Esophagus mucosa (tissue), 1 donor: ENCODE measurements around the gene XPR1. TPM values are rescaled to one million over a fixed set of nuclear protein-coding genes. Genes with fewer than 3 reads are reported as not detected.
"Not testable (repeated sequence)": the region's sequence is repeated elsewhere in the genome, so short reads cannot be mapped to it uniquely, and the experiment has no call there.

Source experiments
- ATAC-seq: fragments of 200-7000 bp; cut with Tn5 transposase; one replicate; pipeline ENCODE4 v1.9.1; 2020
- total RNA-seq: library from RNA; stranded (reverse); gene quantifications from one replicate; pipeline ENCODE4 v1.2.4, GENCODE V29; 2023
- donor health status: DM: yes; HTN: yes; CAD: no.

Gene XPR1
- total RNA-seq, 1 donor from 2014 or later = 15.9 TPM

DNA sequence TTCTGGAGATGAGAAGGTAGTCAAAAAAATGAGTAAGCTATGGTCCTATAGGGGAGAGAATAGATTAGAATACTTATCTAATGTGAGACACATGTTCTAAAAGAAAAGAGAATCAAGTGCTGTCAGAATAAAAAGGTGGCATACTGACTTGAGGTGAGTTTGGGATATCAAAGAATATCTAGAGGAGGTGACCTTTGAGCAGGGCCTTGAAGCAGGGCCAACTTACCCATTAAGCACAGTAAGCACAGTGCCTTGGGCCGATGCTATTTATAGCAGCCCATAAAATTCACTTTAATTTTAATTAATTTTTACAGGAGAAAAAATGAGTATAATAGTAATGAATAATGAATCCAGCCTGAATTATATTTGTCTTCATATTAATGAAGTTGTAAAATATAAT, 92.2 kb downstream of the XPR1 start:
- no peak for ATAC-seq

DNA sequence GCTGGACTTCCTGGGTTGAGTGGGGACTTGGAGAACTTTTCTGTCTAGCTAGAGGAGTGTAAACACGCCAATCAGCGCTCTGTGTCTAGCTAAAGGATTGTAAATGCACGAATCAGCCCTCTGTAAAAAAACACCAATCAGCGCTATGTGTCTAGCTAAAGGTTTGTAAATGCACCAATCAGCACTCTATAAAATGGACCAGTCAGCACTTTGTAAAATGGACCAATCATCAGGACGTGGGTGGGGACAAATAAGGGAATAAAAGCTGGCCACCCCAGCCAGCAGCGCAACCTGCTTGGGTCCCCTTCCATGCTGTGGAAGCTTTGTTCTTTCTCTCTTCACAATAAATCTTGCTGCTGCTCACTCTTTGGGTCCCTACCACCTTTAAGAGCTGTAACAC, 94.2 kb downstream of the XPR1 start:
- ATAC-seq = not testable (repeated sequence)

DNA sequence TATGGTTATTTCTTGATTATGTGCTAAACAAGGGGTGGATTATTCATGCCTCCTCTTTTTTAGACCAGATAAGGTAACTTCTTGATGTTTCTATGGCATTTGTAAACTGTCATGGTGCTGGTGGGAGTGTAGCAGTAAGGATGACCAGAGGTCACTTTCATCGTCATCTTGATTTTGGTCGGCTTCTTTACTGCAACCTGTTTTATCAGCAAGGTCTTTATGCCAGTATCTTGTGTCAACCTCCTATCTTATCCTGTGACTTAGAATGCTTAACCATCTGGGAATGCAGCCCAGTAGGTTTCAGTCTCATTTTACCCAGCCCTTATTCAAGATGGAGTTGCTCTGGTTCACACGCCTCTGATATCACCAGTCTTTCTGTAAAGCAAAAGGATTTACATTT, 95.9 kb downstream of the XPR1 start:
- ATAC-seq = not testable (repeated sequence)

DNA sequence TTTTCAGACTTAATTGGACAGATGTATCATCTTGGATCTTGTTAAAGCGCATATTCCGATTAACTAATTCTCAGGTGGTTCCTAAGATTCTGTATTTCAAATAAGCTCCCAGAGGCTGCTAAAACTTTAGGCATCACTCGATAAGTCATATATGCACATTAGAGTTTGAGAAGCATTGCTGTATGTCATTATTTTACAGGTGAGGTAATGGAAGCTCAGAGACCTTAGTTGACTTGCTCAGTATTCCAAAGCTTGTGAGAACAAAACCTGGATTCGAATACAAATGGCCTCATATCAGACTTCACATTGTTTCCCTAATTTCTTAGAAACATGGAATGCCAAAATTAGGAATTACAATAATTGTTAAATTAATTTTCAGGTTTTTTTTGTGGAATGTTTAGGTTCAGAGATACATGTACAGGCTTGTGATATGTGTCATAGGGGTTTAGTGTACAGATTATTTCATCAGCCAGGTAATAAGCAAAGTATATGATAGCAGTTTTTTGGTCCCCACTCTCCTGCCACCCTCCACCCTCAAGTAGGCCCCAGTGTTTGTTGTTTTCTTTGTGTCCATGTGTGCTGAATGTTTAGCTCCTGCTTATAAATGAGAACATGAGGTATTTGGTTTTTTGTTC, 96.8 kb downstream of the XPR1 start:
- no peak for ATAC-seq

DNA sequence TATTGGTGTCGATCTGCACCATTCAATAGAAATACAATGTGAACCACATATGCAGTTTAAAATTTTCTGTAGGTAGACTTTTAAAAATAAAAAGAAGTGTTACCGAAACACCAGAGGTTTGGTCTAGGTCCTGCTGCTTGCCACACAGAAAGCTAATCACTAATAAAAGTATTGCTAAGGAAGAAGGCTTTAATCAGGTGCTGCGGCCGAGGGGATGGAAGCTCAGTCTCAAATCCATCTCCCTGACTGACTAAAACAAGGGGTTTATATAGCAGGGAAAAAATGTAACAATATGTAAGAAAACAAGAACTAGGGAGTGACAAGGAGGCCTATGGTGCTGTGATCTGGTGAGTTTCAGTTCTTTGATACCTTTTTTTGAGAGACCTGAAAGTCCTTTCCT, 99.3 kb downstream of the XPR1 start:
- no peak for ATAC-seq

DNA sequence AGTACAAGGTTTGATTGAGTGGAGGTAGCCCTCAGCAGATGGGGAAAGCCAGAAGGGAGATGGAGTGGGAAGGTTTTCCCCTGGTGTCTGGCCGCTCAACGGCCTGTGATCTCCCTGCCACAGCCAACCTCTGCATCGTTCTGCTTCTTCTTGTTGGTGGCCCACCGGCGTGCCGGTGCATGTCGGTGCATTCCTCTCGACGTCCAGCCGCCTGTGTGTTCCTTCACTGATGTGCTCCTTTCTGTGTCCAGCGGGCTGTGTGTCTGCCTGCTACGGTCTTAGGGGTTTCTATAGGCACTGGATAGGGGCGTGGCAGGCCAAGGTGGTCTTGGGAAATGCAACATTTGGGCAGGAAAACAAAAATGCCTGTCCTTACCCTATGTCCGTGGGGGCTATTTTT, 101.0 kb downstream of the XPR1 start:
- no peak for ATAC-seq

DNA sequence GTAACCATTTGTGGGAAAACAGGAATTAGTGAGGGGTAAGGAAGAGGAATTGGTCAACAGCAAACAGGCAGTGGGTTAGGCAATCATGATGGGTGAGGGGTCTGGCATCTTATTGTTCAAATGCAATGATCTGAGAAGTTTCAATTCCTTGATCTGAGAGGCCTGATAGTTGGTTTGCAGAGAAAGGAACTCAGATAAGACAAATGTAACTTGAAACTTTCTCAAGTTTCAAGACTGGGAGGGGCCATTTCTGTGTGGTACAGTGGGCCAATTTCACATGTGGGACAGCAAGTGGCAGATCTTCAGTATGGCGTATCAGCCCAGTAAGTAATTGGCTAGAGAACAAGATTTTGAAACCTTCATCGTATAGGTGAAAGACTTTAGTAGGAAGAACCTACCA, 102.5 kb downstream of the XPR1 start:
- no peak for ATAC-seq

DNA sequence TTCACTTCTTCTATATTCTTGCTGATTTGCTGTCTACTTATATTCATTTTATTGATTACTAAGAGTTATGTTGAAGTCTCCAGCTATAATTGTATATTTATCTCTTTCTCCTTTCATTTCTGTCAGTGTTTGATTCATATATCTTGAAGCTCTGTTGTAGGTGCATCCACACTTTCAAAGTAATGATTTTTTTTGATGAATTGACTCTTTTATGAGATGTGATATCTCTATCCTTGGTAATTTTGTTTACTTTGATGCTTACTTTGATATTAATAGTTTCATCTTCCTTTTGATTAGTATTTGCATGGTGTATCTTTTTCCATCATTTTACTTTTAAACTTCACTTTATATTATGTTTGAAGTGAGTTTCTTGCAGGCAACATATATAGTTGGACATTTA, 110.8 kb downstream of the XPR1 start:
- no peak for ATAC-seq

DNA sequence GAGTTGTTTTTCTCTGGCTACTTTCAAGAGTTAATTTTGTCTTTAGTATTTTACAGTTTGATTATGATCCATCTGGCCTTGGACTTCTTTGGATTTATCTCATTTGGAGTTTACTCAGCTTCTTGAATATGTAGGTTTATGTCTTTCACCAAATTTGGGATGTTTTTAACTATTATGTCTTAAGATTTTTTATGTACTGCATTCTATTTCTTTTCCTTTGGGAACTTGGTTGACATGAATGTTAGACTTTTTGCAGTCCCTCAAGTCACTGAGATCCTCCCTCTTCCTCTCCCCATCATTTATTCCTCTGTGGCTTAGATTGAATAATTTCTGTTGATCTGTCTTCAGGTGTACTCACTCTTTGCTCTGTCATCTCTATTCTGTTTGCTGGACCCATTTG, 112.0 kb downstream of the XPR1 start:
- ATAC-seq = no peak

DNA sequence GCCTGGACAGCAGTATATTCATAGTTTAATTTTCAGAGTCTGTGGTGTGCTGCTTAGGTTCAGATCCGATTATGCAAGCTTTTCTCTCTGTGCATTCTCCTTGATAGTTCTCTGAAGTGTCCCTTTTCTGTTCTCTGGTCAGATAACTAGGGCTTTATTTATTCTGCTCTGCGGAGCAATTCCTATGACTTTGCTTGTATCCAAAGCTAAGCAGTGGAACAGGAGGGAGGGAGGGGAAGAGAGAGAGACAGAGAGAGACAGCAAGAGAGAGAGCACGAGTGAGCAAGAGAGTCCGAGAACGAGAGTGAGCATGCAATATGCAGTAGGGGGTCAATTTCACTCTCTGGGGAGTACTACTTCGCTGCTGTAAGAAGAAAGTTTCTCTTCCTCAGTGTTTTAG, 113.3 kb downstream of the XPR1 start:
- no peak for ATAC-seq

DNA sequence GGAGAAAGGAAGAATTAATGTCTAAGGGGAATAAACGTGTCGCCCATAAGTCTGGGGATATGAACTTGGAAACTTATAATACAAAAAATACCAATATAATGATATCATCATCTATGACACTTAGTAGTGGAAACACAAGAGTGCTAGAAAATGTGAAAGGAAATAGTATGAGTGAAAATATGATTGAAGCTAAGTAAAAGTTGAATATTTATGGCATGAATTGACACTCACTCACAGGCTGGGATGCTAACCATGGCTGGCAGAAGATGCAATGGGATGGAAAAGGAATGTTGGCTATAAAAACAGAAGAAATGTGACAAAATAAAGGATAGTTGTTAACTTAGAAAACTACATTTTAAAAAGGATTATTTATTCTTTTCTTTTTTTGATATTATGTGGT, 120.1 kb downstream of the XPR1 start:
- ATAC-seq = no peak

DNA sequence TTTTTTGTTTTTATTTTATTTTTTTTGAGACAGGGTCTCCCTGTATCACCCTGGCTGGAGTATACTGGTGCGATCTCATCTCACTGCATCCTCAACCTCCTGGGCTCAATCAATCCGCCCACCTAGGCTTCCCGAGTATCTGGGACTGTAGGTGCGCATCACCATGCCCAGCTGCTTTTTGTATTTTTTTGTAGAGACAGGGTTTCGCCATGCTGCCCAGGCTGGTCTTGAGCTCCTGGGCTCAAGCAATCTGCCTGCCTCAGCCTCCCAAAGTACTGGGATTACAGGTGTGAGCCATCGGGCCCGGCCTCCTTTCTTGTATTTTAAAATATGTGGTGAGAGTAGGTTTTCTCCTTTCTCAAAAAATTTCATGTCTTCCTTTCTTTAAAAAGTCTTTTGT, 122.6 kb downstream of the XPR1 start:
- ATAC-seq = no peak

DNA sequence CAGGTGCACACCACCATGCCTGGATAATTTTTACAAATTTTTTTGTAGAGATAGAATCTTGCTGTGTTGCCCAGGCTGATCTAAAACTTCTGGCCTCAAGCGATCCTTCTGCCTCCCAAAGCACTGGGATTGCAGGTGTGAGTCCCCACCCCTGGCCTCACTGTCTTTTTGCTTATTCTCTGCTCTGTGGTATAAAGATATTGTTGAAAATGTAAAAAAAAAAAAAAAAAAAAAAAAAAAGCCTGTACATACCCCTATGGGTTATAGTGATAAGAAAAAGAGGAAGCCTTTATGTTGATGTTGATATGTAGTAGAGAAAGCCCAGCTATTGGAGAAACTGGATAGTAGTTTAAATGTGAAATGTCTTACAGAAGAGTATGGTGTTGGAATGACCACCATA, 125.8 kb downstream of the XPR1 start:
- ATAC-seq = no peak

DNA sequence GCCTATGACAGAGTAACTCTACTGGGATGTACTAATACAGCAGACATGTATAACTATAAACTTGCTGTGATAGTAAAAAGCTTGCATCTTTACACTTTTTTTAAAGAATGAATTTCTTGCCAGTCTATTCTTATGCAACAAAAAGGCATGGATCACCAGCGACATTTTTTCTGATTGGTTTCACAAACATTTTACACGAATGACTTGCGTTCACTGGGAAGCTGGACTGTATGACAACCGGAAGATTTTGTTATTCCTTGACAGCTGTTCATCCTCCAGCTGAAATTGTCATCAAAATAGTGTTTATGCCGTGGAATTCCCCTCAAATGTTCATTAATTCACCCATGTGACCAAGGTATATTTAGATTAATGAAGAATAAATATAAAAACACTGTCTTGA, 131.0 kb downstream of the XPR1 start:
- ATAC-seq = no peak

DNA sequence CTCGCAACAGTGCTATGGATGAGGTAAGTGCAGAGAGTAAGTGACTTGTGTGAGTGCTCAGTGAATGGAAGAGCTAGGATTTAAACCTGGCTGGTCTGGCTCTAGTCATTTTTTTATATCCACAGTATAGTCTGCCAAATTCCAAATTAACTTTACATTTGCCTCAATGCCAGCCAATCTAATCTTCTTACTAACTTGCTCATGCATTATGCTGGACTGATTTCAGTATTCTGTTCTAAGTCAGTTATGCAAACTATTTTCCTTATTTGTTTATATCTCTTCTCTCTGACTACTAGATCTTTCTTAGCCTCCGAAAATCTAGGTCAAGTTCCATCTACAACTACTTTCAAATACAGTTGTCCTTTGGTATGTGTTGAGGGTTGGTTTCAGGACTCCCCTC, 133.3 kb downstream of the XPR1 start:
- no peak for ATAC-seq

DNA sequence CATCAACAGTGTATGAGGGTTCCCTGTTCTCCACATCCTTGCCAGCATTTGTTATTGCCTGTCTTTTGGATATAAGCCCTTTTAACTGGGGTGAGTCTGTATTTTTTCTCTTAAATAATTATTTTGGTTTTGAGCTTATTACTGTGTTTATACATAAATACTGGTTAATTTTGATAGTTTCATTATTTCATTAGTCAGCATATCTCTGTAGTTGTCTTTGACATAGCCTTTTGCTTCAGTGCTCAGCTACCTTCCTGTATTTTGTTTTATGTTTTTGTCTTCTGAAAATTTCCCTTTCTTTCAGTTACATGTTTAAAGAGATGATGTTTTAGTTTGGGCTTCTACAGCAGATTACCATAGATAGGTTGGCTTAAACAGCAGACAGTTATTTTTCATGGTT, 138.1 kb downstream of the XPR1 start:
- ATAC-seq = no peak

DNA sequence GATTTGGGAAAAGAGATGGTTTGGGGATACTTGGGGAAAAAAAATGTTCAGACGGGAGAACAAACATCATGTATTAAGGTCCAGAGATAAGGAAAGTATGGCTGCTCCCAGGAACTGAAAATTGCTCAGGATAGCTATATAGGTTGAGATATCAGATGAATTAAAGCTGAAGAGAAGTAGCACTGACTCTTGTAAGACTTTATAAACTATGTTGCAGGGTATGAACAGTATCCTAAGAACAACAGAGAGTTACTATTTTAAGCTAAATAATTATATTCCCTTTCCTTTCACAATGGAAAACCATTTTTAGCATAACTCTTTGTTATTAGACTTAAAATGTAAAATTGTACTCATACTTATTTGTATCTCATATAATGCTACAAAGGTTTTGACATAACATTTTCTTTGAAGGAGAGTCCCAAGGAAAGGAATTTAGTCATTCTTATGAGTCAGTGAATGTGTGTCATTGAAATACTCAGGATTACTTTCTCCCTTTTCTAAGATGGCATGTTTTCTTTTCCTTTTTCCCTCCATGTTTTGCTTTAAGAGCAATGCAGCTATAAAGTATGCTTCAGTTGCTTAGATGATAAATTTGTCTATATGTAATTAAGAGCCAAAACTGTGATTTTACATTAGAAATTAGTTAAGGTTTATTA, 141.5 kb downstream of the XPR1 start:
- no peak for ATAC-seq

DNA sequence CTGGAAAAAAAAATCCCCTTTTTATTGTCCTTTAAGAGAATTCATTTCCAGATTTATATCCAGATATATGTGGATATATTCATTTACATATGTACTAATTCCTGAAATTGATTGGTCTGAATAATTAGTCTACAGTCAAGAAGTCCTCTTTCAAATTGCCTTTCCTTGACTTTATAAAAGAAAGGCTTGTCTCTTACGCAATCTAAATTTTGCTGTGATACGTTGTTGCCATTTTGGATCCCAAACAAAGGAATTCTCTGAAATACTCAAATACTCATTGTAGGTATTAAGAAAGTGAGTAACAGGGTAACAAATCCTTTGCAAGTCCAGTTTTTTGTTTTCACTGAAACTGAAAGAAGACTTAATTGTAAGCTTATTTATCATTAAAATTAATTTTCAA, 144.0 kb downstream of the XPR1 start:
- no peak for ATAC-seq

DNA sequence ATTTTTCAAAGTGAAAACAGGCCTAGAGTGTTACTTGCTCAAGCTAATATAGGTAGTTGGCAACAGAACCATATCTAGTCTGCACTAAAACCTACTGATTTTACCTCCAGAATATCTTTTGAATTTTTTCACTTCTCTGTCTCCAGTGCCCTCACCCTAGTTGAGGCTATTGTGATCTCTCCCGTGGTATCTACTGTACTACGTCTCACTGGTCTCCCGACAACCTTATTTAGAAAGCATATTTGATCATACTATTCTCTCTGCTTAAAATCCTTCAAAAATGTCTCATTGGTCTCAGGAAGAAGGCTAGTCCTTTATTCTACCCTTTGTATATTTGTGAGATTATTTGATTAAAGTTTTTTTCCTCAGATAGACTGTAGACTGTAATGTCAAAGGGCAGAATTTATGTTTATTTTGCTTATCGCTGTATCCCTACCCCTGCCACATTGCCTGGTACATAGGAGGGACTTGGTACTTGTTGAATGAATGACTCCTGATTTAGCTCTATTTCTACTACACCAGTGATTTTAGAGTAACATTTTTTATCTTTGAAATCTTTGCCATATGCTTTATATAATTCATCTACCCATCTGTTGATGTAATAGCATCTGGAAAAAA, 145.4 kb downstream of the XPR1 start:
- ATAC-seq = no peak

DNA sequence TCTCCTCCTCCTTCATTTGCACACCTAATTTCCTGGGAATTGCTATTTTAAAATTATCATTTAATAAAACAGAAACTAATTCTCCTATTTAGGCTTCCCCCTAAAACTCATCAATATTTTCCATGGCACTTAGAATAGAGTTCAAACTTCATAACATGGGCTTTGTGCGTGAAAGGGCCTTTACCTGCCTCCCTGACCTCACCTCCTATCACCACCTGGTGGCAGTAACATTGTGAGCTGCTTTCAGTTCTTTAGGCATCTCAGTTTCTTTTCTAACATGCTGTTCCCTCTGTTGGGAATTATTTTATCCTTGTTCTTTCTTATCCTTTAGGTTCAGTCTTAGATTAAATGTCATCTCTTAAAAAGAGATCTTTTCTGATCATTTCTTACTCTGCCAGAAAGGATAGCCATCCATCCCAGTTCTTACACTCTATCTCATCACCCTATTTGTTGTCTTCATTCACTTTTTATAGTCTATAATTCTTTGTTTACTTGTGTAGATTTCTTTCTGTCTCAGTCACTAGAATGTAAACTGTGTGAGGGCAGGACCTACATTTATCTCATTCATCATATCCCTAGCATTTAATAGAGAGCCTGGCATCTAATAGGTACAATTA, 147.1 kb downstream of the XPR1 start:
- no peak for ATAC-seq

DNA sequence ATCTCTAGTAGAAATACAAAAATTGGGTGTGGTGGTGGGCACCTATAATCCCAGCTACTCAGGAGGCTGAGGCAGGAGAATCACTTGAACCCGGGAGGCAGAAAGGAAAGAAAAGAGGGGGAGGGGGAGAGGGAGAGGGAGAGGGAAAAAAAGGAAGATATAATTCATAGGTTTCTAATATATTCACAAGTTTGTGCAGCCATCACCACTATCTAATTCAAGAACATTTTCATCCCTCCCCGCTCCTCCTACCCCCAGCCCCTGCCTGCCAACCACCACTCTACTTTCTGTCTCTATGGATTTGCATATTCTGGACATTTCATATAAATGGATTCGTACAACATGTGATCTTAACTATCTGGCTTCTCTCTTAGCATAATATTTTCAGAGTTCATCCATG, 147.8 kb downstream of the XPR1 start:
- ATAC-seq = no peak

DNA sequence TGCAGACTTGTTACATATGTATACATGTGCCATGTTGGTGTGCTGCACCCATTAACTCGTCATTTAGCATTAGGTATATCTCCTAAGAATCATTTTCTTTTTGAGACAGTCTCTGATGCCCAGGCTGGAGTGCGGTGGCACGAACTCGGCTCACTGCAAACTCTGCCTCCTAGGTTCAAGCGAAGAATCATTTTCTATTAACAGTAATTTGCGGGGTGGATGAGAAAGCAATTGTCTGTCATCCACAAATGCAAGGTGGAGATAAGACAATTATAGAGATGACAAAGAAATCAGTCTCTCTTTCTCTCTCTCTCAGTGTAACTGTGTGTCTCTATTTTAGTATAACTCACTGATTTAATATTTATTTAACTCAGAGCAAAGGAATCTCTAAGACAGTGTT, 149.9 kb downstream of the XPR1 start:
- ATAC-seq = no peak

DNA sequence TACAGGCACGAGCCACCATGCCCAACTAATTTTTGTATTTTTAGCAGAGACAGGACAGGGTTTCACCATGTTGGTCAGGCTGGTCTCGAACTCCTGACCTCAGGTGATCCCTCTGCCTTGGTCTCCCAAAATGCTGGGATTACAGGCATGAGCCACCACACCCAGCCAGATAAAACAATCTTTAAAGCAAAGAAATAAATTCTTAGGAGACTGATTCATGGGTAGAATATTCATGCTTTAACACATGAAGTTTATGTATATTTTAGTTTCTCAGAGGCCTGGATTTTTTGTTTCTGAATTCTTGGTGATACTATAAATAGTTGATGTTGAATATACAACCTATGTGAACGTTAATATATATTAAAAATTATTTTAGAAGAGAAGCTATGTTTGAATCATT, 153.5 kb downstream of the XPR1 start:
- no peak for ATAC-seq

DNA sequence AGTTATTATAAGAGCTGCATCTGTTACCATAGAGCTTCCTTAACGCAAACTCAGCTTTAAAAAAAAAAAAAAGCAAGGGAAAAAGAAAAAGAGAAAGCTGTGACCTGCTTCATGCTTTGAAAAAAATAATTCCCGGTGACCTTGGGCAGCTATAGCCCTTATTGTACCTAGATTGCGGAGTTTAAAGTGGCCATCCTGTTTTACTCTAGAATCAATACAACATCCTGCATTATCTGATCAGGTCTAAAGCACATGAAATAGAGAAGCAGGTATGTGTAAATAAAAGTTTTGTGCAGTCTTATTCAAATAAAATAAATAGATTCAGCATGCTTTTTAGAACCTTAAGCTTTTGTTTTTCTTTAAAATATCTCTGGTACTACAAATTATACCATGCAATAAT, 154.1 kb downstream of the XPR1 start:
- ATAC-seq = no peak
